Activated gamma-delta T cell treated with Interleukin-2 at 50 U/mL for 16 hours (primary cell): Measurements from ENCODE around the gene CIAO2B.
"Not testable (repeated sequence)": the region's sequence is repeated elsewhere in the genome, so short reads cannot be mapped to it uniquely, and the experiment has no call there.

ENCODE experiments used
- DNase-seq: peaks from one replicate; pipeline ENCODE4 v3.0.0-alpha.2; 2020

Gene CIAO2B

DNA sequence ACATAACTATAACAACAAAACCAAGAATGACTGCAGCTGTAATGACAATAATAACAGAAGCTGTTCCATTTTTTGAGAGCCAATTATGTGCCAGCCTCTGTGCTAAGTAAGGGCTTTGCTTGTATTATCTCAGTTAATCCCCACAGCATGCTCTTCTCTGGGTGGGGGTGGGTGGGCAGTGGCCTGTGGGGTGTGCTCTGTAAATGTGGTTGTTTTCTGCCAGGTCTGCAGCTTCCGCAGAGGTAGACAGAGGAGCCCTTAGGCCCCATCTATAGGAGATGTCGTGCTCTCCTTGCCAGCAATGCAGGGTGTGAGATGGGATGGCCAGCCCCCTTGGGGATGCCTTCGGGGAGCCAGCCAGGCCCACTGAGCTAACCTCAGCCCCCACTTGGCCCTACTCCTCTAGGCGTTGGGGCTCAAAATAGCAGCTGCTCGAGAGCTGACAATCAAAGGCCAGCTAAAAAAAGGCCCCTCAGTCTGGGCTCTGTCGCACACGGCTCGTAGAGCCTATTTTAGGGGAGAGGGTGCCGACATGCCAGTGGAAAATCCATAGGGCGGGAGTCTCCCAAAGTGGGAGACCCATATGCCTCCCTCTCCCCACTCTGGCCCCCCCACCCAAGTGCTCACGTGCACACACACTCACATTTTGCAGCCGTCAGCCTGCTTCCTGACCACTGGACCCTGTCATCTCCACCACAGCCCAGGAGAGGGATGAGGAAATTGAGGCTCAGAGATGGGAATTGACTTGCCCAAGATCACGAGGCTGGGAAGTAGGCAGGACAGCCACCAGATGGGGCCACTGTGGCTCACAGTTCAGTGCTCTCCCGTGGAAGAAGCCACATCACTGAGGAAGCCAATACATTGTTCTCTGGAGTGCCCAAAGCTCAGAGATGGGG lies 31.3 kb downstream of the CIAO2B start:
- no peak for DNase-seq

DNA sequence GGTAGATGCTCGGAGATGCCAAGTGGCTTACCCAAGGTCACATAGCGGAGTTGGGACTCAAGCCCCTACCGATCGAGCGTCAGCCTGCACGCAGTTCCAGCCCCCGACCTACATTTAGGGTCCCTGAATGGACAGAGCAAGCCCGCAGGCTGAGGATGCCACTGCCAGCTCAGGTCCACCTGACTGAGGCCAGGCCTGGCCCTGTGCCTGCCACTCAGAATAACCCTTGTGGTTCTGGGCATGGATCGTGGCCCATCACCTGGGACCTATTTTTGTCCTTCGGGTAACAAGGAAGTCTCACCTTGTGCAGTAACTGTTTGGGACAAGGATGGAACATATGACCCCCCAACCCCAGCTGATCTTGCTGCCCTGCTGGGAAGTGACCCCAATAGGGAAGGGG lies 32.6 kb downstream of the CIAO2B start:
- no peak for DNase-seq

DNA sequence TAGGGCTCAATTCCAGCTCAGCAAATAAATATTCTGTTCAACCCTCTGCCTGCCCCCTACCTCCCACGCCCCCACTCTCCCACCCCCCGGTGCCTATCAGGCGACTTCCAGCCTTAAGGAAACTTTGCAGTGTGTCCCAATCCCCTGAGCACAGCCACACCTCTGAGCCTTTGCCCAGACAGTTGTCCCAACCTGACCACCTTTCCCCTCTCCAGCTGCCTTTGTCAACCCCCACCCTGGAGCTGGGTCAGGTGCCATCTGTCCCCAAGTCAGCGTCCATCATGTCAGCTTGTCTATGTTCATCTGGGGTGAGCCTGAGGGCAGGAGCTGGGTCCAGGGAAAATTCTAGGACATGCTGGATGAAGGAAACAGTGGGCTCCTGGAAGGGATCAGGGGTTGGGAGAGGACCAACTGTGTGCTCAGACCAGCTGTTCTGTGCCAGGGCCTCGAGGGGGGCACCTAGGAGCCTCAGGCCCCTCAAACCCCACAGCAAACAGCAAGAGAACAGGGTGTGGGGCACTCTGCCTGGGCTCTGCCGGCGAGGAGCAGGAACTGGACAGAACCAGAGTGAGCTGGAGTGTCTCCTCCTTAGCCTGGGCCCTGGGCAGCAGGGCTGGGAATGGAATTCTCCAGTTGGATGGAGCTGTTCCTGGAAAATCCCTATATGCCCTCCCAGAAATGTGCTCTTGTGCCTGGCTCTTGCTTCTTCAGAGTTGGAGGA lies 33.3 kb downstream of the CIAO2B start:
- no peak for DNase-seq

DNA sequence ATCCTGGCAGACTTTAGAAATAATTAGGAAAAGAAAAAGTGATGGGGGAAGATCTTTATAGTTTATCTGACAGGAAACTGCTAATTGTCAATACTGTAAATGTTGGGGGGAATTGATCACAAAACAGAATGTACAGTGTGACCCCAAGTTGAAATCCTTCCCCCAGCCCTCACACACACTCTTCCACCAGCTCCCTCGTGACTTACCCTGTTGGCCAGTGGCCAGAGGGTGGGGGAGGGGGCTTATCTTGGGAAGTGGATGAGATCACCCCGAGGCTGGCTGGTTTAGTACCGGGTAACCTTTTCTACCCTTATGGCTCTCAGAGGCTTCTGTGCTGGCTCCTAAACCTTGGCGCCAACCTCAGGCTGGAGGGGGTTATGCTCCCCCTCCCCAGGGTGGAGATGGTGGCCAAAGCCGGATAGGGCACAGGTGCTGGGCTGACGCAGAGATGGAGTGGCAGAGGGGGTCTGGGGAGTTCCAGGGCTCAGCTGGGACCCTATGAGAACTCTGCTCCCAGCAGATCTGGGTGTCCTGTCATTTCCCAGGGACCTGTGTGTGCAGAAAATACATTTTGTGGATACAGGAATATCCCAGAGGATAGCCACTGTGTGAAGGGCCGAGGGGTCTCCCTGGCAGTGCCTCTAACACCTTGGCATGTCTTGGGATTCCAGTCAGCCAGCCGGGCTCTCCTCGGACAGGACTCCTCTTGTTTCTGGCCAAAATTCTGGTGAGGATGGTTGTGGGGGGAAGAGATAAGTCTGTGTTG lies 34.1 kb downstream of the CIAO2B start:
- no peak for DNase-seq

DNA sequence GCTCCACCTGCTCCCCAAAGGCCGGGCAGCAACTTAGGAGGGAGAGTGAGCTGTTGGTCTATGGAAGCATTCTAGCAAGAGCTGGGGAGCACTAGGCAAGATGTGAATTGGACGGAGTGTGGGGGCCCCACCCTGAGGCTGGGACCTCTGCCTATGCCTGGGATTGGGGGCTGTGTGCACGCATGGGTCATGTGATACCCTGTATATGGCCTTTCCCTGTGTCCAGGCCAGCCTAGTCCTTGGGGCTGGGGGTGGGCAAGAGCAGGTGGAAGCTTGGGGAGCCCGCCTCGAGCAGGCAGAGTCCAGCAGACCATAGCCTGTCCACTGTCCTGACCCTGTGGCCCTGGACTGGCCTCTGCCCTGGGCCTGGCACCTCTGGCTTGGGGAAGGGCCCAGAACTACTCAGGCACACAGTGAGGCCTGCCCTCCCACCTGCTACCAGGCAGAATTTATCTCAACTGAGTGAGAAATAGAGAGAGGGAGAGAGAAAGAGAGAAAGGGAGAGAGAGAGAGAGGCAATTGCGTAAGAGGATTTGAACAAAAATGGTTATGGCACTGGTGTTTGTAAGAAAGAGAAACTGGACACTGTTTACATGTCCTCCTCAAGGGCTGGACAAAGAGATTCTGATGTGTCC lies 34.8 kb downstream of the CIAO2B start:
- no peak for DNase-seq

DNA sequence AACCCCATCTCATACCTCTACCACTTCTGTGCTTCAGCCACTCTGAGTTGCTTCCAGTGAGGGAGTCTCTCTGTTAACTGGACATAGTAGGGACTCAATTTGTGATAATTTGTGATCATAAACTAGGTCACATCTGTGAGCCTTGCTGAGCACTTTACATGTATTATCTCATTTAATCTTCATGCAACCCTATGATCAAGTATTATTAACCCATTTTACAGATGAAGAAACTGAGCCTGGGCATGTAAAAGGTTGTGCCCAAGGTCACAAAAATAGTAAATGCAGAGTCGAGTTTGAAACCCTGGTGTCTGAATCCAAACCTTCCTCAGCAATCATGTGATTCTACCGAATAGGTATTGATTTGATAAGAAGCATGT lies 35.3 kb downstream of the CIAO2B start:
- DNase-seq: no peak

DNA sequence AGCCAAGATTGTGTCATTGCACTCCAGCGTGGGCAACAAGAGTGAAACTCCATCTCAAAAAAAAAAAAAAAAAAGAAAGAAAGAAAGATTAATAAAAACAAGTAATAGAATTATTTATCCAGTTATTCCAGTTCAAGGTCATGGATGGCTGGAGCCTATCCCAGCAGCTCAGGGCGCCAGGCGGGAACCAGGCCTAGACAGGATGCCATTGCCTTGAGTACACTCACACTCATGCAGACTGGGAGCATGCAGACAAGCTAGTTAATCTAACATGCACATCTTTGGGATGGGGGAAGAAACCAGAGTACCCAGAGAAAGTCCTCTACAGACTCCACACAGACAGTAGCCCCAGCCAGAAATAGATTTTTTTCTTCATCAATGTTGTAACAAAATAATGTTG lies 36.0 kb downstream of the CIAO2B start:
- DNase-seq: no peak

DNA sequence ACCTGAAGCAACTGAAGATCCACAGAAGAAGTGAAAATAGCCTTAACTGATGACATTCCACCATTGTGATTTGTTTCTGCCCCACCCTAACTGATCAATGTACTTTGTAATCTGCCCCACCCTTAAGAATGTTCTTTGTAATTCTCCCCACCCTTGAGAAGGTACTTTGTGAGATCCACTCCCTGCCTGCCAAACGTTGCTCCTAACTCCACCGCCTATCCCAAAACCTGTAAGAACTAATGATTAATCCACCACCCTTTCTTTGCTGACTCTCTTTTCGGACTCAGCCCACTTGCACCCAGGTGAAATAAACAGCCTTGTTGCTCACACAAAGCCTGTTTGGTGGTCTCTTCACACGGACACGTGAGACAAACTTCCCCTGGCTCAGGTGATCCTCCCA lies 37.5 kb downstream of the CIAO2B start:
- not testable (repeated sequence) for DNase-seq

DNA sequence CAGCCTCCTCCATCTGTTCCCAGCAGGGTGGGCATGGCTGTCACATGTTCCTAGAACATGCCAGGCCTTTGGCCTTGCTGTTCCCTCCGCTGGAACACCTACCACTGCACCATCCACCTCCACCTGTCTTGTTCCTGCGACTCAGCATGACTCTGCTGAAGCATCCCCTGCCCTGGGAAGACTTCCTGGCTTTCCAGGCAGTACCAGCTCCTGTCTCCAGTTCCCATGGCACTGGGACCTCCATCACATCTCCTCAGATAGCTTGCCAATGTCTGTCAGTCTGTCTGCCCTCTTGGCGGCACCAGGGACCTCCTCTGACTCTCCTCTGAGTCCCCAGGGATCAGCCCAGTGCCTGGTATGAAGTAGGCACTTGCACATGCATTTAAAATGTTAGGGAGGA lies 38.2 kb downstream of the CIAO2B start:
- DNase-seq: no peak

DNA sequence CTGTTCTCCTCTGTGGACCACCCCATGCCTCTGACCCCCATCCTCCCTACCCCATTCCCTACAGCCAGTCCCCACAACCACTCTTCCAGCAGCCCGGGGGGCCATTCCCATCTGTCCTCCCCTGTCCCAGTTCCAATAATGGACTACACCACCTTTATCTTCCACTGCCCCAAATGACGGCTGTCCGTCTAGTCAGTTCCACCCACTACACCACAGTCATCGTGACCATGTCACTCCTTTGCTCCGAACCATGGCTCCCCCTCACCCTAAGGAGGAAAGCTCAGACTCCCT lies 38.6 kb downstream of the CIAO2B start:
- no peak for DNase-seq

DNA sequence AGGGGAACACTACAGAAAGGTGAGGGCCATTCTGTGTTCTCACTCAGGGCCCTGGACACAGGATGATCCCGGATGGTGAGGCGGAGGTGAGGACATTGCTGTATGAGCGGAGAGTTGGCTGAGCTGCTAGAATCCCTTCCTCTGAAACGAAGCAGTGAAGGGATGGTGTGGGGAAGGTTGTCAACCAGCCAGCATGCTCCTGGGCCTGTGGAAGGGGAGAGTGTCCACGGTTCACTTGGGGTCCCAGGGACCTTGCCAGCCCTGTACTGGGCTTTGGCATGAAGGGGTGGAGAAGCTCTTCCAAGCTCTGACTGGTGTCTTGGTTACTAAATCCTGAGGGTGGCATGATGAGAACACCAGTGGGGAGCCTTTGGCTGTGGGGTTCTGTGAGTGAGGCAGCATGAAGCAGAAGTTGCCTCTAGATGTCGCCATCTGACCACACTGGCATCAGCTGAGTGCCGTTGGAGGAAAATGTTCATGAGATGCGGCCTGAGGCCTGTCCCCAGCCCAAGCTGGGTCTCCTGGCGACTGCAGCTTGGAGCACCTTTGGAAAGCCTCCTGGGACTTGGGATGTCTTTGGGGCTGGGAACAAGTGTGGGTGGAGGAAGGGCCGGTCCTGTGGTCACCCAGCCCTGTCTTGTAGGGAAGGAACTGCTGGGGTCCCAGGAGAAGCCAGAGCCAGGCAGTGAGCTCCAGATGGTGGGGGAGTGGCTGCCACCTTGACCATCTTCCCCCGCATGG lies 39.1 kb downstream of the CIAO2B start:
- peak; percentile 38 for DNase-seq

DNA sequence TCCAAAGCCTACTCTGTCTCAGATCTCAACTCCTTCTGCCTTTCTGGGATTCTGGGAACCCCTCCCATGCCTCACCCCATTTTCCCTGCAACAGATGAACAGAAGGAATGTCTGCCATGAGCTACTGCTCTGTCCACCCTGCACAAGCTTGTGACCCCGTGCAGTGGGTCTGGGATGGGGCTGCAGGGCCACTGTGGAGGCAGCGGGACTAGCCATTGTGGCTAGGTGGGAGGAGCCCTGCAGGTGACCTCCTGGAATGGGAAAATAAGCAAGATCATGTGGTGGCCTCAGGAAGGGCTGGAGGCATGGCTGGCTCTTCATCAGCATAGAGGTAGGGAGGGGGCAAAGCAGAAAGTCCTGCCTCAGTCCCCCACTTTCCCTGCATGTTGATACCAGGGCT lies 40.1 kb downstream of the CIAO2B start:
- no peak for DNase-seq

DNA sequence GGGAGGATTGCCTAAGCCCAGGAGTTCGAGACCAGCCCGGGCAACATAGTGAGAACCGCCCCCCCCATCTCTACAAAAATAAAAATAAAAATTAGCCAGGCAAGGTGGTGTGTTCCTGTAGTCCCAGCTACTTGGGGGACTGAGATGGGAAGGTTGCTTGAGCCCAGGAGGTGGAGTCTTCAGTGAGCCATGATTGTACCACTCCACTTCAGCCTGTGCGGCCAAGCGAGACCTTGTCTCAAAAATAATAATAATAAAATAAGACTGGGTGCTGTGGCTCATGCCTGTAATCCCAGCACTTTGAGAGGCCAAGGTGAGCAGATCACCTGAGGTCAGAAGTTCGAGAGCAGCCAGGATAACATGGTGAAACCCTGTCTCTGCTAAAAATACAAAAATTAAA lies 42.4 kb downstream of the CIAO2B start:
- DNase-seq: no peak

DNA sequence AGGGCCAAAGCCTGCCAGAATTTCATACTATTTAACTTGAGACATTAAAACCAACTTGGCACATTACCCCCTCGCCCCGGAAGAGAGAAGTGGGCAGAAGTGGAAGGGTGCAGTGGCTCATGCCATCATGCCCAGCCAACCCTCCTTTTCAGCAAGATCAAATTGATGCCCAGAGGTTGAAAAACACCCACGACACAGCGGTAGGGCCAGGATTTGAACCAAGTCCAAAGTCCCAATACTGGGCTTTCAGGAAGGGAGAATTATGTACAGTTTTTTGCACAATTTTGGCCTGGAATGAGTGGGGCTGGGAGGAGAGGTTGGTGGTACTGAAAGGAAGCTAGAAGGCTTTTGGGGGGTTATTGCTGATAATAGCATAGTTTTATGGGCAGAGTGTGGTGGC lies 42.8 kb downstream of the CIAO2B start:
- no peak for DNase-seq

DNA sequence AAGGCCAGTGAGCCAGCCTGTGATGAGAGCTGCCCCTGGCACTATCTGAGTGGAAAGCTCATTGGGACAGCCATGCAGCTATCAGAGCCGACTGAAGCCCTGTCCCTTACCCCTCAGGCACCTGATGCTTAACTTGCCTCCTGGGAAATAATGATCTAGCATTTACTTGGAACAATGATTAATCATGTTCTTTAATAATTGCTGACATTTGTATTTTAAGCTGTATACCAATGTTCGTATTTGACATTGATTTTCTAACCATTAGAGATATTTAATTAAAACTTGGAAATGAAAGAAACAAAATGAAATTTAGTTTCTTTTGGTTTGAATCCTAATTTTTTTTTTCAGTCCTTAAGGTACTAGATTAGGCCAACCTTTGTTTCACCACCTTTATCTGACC lies 43.4 kb downstream of the CIAO2B start:
- DNase-seq: no peak

DNA sequence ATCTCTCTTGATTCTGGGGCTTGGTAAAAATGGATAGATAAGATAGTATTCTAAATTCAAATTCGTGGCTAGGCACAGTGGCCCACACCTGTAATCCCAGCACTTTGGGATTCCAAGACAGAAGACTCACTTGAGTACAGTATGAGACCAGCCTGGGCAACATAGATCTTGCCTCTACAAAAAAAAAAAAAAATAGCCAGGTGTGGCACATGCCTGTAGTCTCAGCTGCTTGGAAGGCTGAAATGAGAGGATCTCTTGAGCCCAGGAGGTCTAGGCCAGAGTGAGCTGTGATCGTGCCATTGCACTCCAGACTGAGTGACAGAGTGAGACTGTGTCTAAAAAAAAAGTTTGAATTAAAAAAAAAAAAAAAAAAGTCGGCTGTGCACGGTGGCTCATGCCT lies 44.6 kb downstream of the CIAO2B start:
- no peak for DNase-seq

DNA sequence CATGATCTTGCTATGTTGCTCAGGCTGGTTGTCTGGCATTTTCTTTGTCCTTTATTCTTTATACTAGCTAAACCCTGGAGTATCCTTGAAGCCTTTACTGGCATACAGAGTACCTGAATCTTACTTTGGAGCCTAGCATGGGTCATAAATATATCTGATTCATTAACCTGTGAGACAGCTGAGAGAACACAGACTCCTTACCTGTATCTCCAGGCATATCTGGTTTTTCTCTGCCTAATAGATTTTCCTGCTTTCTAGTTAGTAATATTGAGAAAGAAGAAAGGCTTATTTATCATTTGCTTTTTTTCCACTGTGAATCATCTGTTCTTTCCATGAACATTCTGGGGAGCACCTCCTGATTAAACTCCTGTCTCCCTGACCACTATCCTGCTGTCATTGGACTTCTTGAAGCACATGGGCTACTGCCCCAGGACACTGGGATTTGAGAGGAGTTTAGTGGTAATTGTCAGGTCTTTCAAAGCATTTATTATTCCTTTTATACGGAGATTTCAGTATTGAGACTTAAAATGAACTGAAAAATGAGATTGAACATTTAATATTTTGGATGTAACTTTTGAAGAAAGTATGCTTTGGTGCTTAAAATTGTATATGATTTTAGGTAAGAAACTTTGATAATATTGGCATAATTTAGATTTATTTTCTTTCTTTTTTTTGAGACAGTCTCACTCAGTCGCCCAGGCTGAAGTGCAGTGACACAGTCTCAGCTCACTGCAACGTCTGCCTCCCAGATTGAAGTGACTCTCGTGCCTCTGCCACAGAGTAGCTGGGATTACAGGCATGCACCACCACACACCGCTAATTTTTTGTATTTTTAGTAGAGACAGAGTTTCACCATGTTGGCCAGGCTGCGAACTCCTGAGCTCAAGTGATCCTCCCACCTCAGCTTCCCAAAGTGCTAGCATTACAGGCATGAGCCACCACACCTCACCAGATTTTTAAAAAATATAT lies 45.3 kb downstream of the CIAO2B start:
- DNase-seq: no peak

DNA sequence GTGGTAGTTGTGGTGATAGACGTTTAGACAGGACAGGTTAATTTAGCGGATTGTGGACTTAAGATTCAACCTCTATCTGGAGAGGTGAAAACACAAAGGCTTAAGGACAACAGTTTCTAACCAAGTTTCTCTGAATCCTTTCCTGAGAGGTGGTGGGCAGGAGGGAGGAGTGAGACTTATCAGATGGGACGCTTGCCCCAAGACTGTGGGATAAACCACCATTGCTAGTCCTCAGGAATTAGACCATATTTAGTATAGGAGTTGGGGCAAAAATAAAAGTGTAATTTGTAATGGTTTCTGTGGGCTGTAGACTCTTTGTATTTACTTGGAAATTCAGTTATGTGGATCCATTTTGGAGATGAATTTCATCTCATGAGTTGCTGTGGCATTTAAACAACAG lies 47.3 kb downstream of the CIAO2B start:
- no peak for DNase-seq

DNA sequence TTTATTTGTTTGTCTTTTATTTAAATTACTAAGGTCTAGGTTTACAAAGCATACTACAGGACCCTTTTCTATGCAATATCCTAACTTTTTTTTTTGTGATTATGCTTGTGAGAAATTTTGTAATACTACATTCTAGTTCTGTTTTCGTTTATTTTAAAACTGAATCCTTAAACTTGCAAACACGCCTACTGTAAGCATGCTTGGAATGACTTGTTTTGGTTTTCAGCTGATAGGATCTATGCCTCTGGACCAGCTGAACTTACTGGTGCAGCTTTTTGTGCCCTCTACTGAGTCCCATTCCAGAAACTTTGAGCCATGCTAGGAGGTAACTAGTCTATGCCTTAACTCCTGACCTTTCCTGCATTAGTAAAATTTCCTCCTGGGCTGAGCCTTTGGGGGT lies 47.9 kb downstream of the CIAO2B start:
- no peak for DNase-seq

DNA sequence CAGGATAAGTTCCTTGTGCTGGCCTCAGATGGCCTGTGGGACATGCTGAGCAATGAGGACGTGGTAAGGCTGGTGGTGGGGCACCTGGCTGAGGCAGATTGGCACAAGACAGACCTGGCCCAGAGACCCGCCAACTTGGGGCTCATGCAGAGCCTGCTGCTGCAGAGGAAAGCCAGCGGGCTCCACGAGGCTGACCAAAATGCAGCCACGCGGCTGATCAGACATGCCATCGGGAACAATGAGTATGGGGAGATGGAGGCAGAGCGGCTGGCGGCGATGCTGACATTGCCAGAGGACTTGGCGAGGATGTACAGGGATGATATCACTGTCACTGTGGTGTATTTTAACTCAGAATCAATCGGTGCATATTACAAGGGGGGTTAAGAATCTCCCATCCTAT lies 48.7 kb downstream of the CIAO2B start:
- no peak for DNase-seq

DNA sequence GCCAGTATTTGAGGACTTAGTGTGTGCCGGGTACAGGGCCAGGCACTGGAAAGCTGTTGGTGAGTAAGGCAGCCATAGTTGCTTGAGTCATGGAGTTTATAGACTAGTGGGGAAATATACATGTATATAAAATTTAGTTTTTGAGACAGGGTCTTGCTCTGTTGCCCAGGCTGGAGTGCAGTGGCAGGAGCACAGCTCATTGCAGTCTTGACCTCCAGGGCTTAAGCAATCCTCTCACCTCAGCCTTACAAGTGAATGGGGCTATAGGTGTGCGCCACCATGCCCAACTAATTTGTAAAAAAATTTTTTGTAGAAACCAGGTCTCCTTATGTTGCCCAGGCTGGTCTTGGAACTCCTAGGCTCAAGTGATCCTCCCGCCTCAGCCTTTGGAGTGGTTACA lies 51.5 kb downstream of the CIAO2B start:
- no peak for DNase-seq
